Nephron progenitor cell (in vitro differentiated cells): ENCODE measurements around the gene PCSK6.
A peak's percentile ranks its signal among the peaks of the same experiment; 100 is the strongest.

Source experiments
- DNase-seq: peaks from one replicate; pipeline ENCODE4 v3.0.0; 2021
- H3K27ac Mint-ChIP-seq: 2 replicates; pipeline ENCODE4 v1.8.0; 2021; ENCODE audit warnings: mild to moderate bottlenecking, moderate library complexity, mixed read lengths
- H3K27me3 Mint-ChIP-seq: 2 replicates; pipeline ENCODE4 v1.8.0; 2021; ENCODE audit warnings: mild to moderate bottlenecking, low read depth, mixed read lengths; ENCODE audit not compliant: poor library complexity
- H3K36me3 Mint-ChIP-seq: 2 replicates; pipeline ENCODE4 v1.8.0; 2021; ENCODE audit warnings: low read depth, mixed read lengths
- H3K4me1 Mint-ChIP-seq: 2 replicates; pipeline ENCODE4 v1.8.0; 2021; ENCODE audit warnings: mixed read lengths
- H3K4me3 Mint-ChIP-seq: 2 replicates; pipeline ENCODE4 v1.8.0; 2021; ENCODE audit warnings: mild to moderate bottlenecking, moderate library complexity, mixed read lengths
- H3K9me3 Mint-ChIP-seq: 2 replicates; pipeline ENCODE4 v1.8.0; 2021; ENCODE audit warnings: mild to moderate bottlenecking, moderate library complexity, mixed read lengths
- CTCF ChIP-seq: fragments of 200-600 bp; sonication (generic); IDR thresholded peaks from 2 replicates; pipeline ENCODE4 v1.5.0; 2021; ENCODE audit warnings: antibody characterized with exemption

PCSK6 gene

GRCh38 chr15:101526442-101526841, 36.9 kb upstream of the PCSK6 start:
- DNase-seq = no peak
- no peak for TF ChIP-seq CTCF
- Mint-ChIP-seq H3K36me3 (no peaks in the 10 kb centered on the region), H3K9me3 (no peaks in the 10 kb centered on the region), H3K27ac (no peak overlapping the region), H3K4me3 (no peak overlapping the region), H3K27me3 (peaks cover 4% of the 10 kb centered on the region), H3K4me1 (peaks cover 60% of the 10 kb centered on the region)

- peaks cover 62% of the 10 kb centered on the region for H3K4me1 Mint-ChIP-seq
- peak overlapping the region; percentile 72 for H3K27ac Mint-ChIP-seq
- H3K36me3 Mint-ChIP-seq = no peaks in the 10 kb centered on the region
- H3K27me3 Mint-ChIP-seq = peaks cover 4% of the 10 kb centered on the region
- H3K4me3 Mint-ChIP-seq = no peak overlapping the region
- H3K9me3 Mint-ChIP-seq = no peaks in the 10 kb centered on the region
- DNase-seq = no peak
- TF ChIP-seq CTCF = no peak
Observed at GRCh38 chr15:101526021-101526420, 36.5 kb upstream of the PCSK6 start.

- H3K27me3 Mint-ChIP-seq = peaks cover 4% of the 10 kb centered on the region
- DNase-seq = no peak
Observed at GRCh38 chr15:101525087-101525669, 35.7 kb upstream of the PCSK6 start.

GRCh38 chr15:101523560-101523940, 34.0 kb upstream of the PCSK6 start:
- TF ChIP-seq CTCF = no peak
- Mint-ChIP-seq H3K27me3 (peaks cover 4% of the 10 kb centered on the region), H3K27ac (no peak overlapping the region)

More at GRCh38 chr15:101525087-101525669, 35.7 kb upstream of the PCSK6 start:
- no peaks in the 10 kb centered on the region for H3K9me3 Mint-ChIP-seq
- no peak overlapping the region for H3K4me3 Mint-ChIP-seq
- no peaks in the 10 kb centered on the region for H3K36me3 Mint-ChIP-seq
- no peak overlapping the region for H3K27ac Mint-ChIP-seq
- peaks cover 66% of the 10 kb centered on the region for H3K4me1 Mint-ChIP-seq
- TF ChIP-seq CTCF = no peak

GRCh38 chr15:101522621-101523559, 33.4 kb upstream of the PCSK6 start:
- H3K4me3 Mint-ChIP-seq = no peak overlapping the region
- no peak for DNase-seq
- peaks cover 5% of the 10 kb centered on the region for H3K36me3 Mint-ChIP-seq
- peaks cover 1% of the 10 kb centered on the region for H3K27me3 Mint-ChIP-seq
- no peak for TF ChIP-seq CTCF
- no peak overlapping the region for H3K27ac Mint-ChIP-seq
- peaks cover 54% of the 10 kb centered on the region for H3K4me1 Mint-ChIP-seq
- peaks cover 21% of the 10 kb centered on the region for H3K9me3 Mint-ChIP-seq

More at GRCh38 chr15:101523560-101523940, 34.0 kb upstream of the PCSK6 start:
- H3K36me3 Mint-ChIP-seq = no peaks in the 10 kb centered on the region
- H3K4me1 Mint-ChIP-seq = peaks cover 59% of the 10 kb centered on the region
- no peak for DNase-seq
- no peak overlapping the region for H3K4me3 Mint-ChIP-seq
- H3K9me3 Mint-ChIP-seq = peaks cover 14% of the 10 kb centered on the region
